ENCODE measurements around the gene ABCD3. TPM values are rescaled to one million over a fixed set of nuclear protein-coding genes. Genes with fewer than 3 reads are reported as not detected.
A peak's percentile ranks its signal among the peaks of the same experiment; 100 is the strongest.

Gene ABCD3
- total and polyA plus RNA-seq, 8 donors = 42.7 to 66.1 (median 49.3) TPM

- ATAC-seq = no peak
- Histone ChIP-seq H3K36me3 (peaks cover 0 to 46% of the 10 kb centered on the region in 2 donors), H3K9me3 (no peaks in the 10 kb centered on the region), H3K27me3 (no peaks in the 10 kb centered on the region), H3K4me3 (no peak overlapping the region), H3K4me1 (peaks cover 0 to 4% of the 10 kb centered on the region in 2 donors), H3K27ac (no peak overlapping the region)
- TF ChIP-seq CTCF (IDR thresholded peaks at IDR 0.05) = no peak
- no peak for DNase-seq
- intact Hi-C loops (cut with DNase I) = loop anchor here in 1 of 2 donors (10.0 kb wide), 1 partner anchor 276 kb away; no protein-coding TSS in a partner anchor
Observed at GRCh38 chr1:94528826-94529225, 110.6 kb downstream of the ABCD3 start.

- Histone ChIP-seq H3K4me1 (peaks cover 0 to 4% of the 10 kb centered on the region in 2 donors), H3K27me3 (no peaks in the 10 kb centered on the region), H3K9me3 (no peaks in the 10 kb centered on the region), H3K27ac (no peak overlapping the region), H3K36me3 (peaks cover 0 to 47% of the 10 kb centered on the region in 2 donors), H3K4me3 (no peak overlapping the region)
- no peak for TF ChIP-seq CTCF (IDR thresholded peaks at IDR 0.05)
- DNase-seq = no peak
- intact Hi-C loops (cut with DNase I) = loop anchor here in 1 of 2 donors (10.0 kb wide), 1 partner anchor 275 kb away; no protein-coding TSS in a partner anchor
- no peak for ATAC-seq
Observed at GRCh38 chr1:94529416-94529815, 111.2 kb downstream of the ABCD3 start.

GRCh38 chr1:94530373-94530878, 112.2 kb downstream of the ABCD3 start:
- Histone ChIP-seq H3K27me3 (no peaks in the 10 kb centered on the region), H3K4me1 (peaks cover 0 to 4% of the 10 kb centered on the region in 2 donors), H3K36me3 (peaks cover 0 to 58% of the 10 kb centered on the region in 2 donors)

GRCh38 chr1:94531664-94532063, 113.5 kb downstream of the ABCD3 start:
- TF ChIP-seq CTCF (IDR thresholded peaks at IDR 0.05) = no peak
- no peak overlapping the region for H3K4me3 ChIP-seq
- H3K27ac ChIP-seq = no peak overlapping the region
- H3K36me3 ChIP-seq = peaks cover 0 to 62% of the 10 kb centered on the region in 2 donors
- H3K4me1 ChIP-seq = peaks cover 0 to 4% of the 10 kb centered on the region in 2 donors
- H3K9me3 ChIP-seq = no peaks in the 10 kb centered on the region
- no peak for DNase-seq
- ATAC-seq = no peak
- no peaks in the 10 kb centered on the region for H3K27me3 ChIP-seq
- intact Hi-C loops (cut with DNase I) = no loop called here

More at GRCh38 chr1:94530373-94530878, 112.2 kb downstream of the ABCD3 start:
- Histone ChIP-seq H3K9me3 (no peaks in the 10 kb centered on the region), H3K4me3 (no peak overlapping the region), H3K27ac (no peak overlapping the region)
- TF ChIP-seq CTCF (IDR thresholded peaks at IDR 0.05) = no peak
- ATAC-seq (no peak), DNase-seq (no peak)
- intact Hi-C loops (cut with DNase I) = no loop called here

- intact Hi-C loops (cut with DNase I) = no loop called here
- H3K27me3 ChIP-seq = no peaks in the 10 kb centered on the region
- H3K4me3 ChIP-seq = no peak overlapping the region
- peaks cover 0 to 62% of the 10 kb centered on the region in 2 donors for H3K36me3 ChIP-seq
- ATAC-seq = peak; percentile 35
- no peaks in the 10 kb centered on the region for H3K9me3 ChIP-seq
- DNase-seq = no peak
- H3K27ac ChIP-seq = no peak overlapping the region
- no peak for TF ChIP-seq CTCF (IDR thresholded peaks at IDR 0.05)
- peaks cover 0 to 4% of the 10 kb centered on the region in 2 donors for H3K4me1 ChIP-seq
Observed at GRCh38 chr1:94532077-94532476, 113.9 kb downstream of the ABCD3 start.
